GM19463 (cell line): ENCODE data around the gene DHX8.
A peak's percentile ranks its signal among the peaks of the same experiment; 100 is the strongest.

ENCODE experiments used
- ATAC-seq: cut with Tn5 transposase; IDR thresholded peaks from one replicate; pipeline ENCODE4 v1.9.1; 2021; ENCODE audit warnings: mild to moderate bottlenecking, moderate library complexity; ENCODE audit not compliant: unreplicated experiment

The DHX8 gene

DNA sequence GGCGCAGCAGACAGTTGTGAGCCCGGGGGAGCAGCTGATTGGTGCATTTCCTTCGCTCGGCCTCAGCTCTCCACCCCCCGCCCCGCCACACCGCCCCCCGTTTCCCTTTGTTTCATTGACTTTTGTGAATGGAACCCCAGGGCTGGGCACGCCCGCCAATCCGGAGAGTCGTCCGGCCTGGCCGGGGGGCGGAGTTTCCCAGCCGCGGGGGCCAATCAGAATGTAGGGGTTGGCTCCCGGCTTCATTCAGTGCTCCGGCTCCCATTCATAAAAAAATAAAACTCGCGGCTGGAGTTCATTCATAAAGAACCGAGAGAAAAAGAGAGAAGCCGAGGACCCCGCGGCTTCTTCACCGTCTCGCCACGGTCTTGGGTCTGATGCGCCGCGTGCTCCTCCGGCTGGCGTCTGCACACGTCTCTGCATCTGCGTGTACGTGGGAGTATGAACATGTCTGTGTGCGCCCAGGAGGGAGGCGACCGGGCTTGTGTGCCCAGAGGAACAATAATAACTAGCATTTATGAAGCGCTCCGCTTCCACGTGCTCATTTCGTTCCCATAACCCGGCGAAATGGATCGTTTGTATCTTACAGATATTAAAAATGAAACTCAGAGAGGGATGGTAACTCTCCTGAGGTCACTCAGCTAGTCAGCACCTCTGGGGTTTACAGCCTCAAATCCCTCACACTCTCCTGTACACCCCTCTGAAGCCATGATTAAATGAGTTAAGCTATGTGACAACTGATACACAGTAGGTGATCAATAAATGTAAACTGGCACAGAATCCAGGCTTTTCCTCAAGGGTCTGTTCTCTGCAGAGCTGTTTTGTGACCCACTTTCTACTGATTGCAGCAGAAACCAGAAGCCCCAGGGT lies 62.8 kb downstream of the DHX8 start, which contains the start of gene ETV4:
ETV4 (minus strand) TSS at position 22 of the 870 bp plus-strand sequence. CDS start 723 bp downstream, outside the sequence.
- peak; percentile 83 for ATAC-seq

DNA sequence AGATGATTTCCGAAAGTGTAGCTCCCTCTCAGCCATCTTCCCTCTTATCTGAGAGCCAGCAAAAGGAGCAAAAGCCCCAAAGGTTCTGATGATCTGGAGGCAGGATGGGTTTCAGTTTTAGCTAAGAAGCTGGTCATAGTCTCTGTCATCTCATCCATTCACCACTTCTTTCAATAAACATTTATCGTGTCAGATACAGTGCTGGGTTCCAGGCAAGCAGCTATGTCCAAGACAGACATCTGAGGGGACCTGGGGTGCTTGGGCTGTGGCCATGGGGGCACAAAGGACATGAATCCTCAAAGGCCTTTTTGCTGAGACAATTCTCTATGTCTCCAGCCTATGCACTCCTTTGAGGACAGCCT lies 63.4 kb downstream of the DHX8 start:
- ATAC-seq = no peak

DNA sequence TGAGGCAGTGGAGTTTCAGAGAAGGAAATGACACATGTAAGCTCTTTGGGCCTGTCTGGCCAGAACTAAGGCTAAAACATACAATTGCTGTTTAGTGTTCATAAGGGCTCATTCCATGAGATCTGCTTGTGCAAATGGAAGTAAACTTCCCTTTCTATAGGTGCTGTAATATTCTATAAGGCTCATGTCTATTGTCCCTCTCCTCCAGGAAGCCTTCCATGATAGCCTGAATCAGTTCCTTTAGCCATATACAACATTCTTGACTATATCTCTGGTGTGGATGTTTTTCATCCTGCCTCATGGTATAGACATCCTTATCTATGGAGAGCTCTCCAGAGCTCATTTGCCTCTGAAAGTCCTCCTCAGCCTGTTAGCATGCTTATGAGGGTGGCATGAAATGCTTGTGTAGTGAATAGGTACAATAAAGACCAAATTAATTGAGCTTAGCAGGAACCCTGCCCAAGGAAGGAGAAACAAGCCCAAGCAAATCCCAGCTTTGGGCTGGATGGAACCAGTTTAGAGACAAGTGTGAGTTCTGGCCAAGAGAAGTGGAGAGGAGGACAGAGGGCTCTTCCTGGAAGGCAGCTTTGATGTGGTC lies 64.0 kb downstream of the DHX8 start:
- no peak for ATAC-seq

DNA sequence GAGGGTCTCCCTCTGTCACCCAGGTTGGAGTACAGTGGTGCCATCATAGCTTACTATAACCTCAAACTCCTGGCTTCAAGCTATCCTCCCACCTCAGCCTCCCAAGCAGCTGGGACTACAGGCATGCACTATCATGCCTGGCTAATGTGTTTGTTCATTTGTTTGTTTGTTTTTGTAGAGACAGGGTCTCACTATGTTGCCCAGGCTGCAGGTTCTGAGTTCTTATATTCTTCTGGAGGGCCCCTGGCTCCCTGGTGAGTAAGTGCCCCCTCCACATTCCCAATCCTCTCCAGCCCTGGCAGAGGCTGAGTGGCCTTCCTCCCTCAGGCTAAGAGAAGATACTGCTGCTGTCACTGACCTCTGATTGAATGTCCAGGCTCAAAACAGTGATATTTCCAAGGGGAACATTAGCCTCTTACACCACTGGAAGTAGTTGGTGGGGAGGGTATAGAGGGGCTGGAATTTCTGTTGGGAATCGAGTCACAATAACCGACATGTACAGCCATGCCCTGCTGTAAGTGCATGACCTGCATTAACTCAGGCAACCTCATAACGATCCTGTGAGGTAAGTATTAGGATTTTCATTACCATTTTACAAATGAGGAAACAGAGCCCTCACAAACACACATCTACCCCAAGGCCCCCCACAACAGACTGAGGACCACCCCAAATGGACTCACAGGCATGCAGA lies 65.1 kb downstream of the DHX8 start:
- no peak for ATAC-seq

- ATAC-seq = no peak
Observed at GRCh38 chr17:43549496-43549895, 65.7 kb downstream of the DHX8 start.

GRCh38 chr17:43550754-43551153 lies 67.0 kb downstream of the DHX8 start:
- no peak for ATAC-seq

GRCh38 chr17:43552229-43552837 lies 68.6 kb downstream of the DHX8 start:
- ATAC-seq = no peak

DNA sequence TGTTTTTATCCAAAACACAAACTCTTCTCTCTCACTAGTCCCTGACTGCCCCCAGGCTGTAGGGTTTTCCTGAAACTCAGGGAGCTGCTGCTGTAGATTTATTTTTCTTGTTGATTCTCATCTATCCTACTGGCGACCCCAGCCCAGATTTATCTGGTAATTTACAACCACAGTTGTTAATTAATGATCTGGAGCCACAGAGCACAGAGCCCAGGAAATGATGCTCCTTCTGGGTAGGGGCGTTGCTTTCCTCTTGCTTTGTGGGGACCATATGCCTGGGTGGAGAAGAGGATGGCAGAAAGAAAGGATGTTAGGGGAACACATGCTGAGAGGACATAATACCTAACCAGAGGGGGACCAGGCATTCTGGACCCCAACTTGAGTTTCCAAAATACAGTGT lies 69.8 kb downstream of the DHX8 start:
- no peak for ATAC-seq

GRCh38 chr17:43554857-43555256 lies 71.1 kb downstream of the DHX8 start:
- no peak for ATAC-seq

DNA sequence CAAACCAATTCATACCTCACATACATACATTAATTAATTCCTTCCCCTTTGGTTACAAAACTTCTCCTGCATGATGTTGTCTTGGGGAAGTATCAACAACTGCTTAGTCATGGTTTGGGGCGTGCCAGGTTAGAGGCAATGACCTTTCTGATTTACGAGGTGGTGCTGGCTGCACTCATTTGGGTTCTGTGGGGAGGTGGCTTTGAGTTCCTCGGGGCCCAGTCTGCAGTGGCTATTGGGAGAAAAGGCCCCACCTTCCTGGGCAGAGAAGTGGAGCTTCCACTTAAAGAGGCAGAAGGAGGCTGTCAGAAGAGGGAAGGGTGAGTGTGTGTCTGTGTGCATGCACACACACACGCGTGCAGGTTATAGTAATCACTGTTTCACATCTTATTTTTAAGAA lies 72.5 kb downstream of the DHX8 start:
- no peak for ATAC-seq

DNA sequence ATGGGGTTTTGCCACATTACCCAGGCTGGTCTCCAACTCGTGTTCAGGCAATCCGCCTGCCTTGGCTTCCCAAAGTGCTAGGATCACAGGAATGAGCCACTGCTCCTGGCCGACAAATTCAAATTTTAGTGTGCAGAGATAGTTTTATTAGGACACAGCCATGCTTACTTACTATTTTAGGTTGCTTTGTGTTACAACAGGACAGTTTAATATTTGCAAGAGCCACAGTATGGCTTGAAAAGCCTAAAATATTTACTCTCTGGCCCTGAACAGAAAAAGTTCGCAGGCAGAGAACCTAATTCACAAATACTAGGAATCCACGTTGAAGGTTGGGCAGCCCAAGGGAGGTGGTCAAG lies 75.0 kb downstream of the DHX8 start:
- ATAC-seq = no peak

- no peak for ATAC-seq
Observed at GRCh38 chr17:43559161-43559816, 75.5 kb downstream of the DHX8 start.

DNA sequence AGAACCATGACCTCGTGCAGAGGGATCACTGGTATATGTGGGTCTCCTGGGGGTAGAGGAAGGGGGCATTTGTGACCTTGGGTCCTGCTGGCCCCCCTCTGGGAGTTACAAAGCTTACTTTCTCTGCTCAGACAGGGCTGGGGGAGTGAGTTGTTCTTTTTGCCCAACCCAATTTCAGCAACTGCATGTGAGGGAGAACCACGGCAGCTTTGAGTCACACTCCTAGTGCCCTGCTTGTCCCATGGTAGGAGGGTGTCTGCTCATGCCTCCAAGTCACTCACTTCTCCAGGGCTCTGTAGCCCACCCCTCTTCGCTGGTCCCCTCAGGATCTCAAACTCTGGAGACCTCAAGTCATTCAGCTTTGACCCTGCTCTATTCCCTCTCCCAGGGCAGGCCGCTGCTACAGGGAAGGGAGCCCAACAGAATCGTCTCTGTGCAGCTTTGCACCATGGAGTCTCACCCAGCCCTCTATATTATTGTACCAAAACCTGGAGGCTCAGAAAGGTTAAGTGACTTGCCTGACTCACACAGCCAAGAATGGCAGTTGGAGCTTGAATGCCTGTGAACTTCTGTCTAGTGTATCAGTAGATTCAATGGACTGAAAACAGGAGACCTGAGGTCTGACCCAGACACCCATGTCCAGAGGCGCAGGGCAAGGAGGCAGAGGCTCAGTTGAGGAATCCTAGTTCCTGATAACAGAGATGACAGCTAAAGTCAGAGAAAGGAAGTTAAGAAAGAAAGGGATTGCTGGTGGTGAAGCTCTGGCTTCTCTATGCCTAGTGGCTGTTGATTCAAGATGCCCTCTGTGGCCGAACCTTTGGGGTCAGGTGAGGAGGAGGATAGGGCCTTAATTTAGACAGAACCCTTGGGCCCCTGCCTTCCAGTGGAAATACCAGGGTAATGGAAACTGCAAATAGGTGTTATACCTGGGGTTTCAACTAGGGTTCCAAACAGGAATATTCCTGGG lies 77.0 kb downstream of the DHX8 start:
- ATAC-seq = no peak

- no peak for ATAC-seq
Observed at GRCh38 chr17:43562679-43563599, 79.2 kb downstream of the DHX8 start.

DNA sequence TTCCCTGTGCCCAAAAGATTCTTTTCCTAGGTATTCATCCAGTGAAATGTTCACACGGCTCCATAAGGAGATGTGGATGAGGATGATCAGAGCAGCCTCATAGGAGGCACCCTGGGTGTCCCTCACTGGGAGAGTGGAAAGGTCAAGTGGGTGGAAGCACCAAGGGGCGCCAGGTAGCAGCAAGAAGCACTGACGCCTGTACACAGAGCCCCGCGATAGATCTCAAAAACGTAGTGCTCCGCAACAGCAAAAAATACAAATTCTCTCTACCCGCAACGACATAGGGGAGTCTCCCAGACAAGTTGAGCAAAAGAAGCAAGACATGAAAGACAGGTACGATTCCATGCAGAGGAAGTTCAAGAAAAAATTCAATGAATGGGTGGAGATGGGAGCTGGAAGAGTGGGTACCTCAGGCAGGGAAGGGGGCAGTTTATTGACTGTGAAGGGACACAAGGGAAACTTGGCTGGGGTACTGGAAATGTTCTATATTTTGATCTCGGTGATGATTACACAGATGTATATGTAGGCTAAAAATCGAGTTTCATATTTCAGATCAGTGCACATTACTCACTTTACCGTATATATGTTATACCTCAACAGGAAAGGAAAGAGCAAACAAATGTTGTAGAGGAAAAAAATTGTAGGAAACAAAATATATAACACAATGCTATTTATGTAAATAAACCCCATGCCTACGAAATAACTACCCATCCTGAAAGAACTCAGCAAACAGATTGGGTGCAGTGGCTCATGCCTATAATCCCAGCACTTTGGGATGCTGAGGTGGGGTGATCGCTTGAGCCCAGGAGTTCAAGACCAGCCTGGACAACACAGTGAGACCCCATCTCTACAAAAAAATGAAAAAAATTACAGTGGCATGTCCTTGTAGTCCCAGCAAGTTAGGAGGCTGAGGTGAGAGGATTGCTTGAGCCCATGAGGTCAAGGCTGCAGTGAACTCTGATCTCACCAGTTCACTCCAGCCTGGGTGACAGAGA lies 80.1 kb downstream of the DHX8 start:
- no peak for ATAC-seq

DNA sequence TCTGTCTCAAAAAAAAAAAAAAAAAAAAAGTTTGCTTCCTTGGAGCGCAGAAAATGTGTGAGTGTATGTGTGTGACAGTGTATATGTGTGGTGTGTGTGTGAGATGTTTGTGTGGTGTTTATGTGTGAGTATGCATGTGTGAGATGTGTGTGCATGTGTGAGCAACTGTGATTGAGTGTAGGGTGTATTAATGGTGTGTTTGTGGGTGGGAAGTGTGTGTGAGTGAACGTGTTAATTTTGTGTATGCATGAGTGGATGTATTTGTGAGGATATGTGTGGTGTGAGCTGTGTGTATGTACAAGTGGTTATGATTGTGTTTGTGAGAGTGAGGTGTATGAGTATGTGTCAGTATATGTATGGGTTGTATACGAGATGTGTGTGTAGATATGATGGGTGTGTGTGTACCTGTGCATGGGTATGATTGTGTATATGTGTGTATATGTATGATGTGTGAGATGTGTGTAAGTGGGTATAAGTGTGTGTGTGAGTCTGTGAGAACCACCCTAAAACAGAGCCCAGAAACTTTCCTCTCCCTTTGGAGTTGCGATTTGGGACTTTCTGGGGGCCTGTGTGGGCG lies 84.8 kb downstream of the DHX8 start:
- no peak for ATAC-seq

DNA sequence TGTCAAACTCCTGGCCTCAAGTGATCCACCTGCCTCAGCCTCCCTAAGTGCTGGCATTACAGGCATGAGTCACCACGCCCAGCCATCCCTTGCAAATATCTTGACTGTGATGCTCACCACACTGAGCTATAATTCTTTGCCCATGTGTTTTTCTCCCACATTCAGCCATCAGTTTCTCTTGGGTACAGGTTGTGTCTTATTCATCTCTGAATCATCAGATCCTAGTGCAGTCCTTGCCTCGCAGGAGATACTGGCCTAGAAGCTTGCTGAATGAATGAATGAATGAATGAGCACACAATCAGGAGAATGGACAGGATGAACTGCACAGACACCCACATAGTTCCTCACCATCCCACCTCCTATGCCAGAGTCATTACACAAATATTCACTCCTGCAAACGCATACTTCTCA lies 86.7 kb downstream of the DHX8 start:
- no peak for ATAC-seq
